Small intestine (tissue), 7 donors: ENCODE measurements around the gene PACRG. TPM values are rescaled to one million over a fixed set of nuclear protein-coding genes. Genes with fewer than 3 reads are reported as not detected.

ENCODE experiments used
- DNase-seq, 2 donors: peaks; one replicate each; pipeline versions ENCODE4 v3.0.0 to v3.0.0-alpha.2; 2013
- FAIRE-seq: peaks from 2 replicates; lab custom pipeline; 2012; peaks lifted over from hg19 to GRCh38; lab: Jason Lieb, UNC
- H3K27ac ChIP-seq, 3 donors: one replicate each; pipeline ENCODE4 v1.5.1; 2013; ENCODE audit warnings: low read length in 2 of 3, mild to moderate bottlenecking in 2 of 3, control low read depth in 1 of 3, inconsistent platforms in 1 of 3, low read depth in 1 of 3, moderate library complexity in 1 of 3
- H3K27me3 ChIP-seq, 3 donors: one replicate each; pipeline ENCODE4 v1.6.1; 2013; ENCODE audit warnings: low read length in 3 of 3, inconsistent platforms in 1 of 3; ENCODE audit not compliant: control insufficient read depth in 3 of 3, insufficient read depth in 3 of 3
- H3K36me3 ChIP-seq, 3 donors: one replicate each; pipeline ENCODE4 v1.6.1; 2013; ENCODE audit warnings: low read length in 3 of 3, inconsistent platforms in 1 of 3, low read depth in 1 of 3, mild to moderate bottlenecking in 1 of 3, moderate library complexity in 1 of 3; ENCODE audit not compliant: control insufficient read depth in 3 of 3, insufficient read depth in 2 of 3
- H3K4me1 ChIP-seq, 3 donors: one replicate each; pipeline ENCODE4 v1.6.1; 2013; ENCODE audit warnings: low read length in 2 of 3, inconsistent platforms in 1 of 3, low read depth in 1 of 3, mild to moderate bottlenecking in 1 of 3, moderate library complexity in 1 of 3; ENCODE audit not compliant: control insufficient read depth in 3 of 3, insufficient read depth in 2 of 3
- H3K4me3 ChIP-seq, 3 donors: one replicate each; pipeline ENCODE4 v1.5.1; 2013; ENCODE audit warnings: low read length in 3 of 3, control low read depth in 1 of 3, inconsistent platforms in 1 of 3, low read depth in 1 of 3, mild to moderate bottlenecking in 1 of 3, moderate library complexity in 1 of 3
- H3K9me3 ChIP-seq, 2 donors: one replicate each; pipeline ENCODE4 v1.6.1; 2013; ENCODE audit warnings: low read depth in 1 of 2, low read length in 1 of 2; ENCODE audit not compliant: control insufficient read depth in 2 of 2, insufficient read depth in 1 of 2
- WGBS, 3 donors: extraction: QIAGEN DNeasy Blood & Tissue Kit; methylation state at CpG; one replicate each; pipeline ENCODE4 v1.1.7; 2013; 5-methylcytosine and 5-hydroxymethylcytosine counted together
- polyA plus RNA-seq, 4 donors: library from polyadenylated mRNA; stranded (reverse) in 3 of 4; unstranded in 1 of 4; fragments of 200-250 nt in 3 of 4; fragments of 120-200 nt in 1 of 4; gene quantifications; one replicate each; pipeline versions ENCODE4 v1.2.1 to v1.2.3, GENCODE V29; 2013
- donor health status: healthy with polysubstance abuse.
- donor health status: control.
- donor health status: control.
- donor health status: Bipolar disorder and iron deficiency.
- donor health status: healthy.

PACRG gene
- polyA plus RNA-seq, 4 donors, result 0.49 to 1.5 TPM; not detected in 2

- H3K27me3 ChIP-seq, result no peaks in the 10 kb centered on the region
- H3K36me3 ChIP-seq, result no peaks in the 10 kb centered on the region
- no peak overlapping the region for H3K27ac ChIP-seq
- no peaks in the 10 kb centered on the region for H3K9me3 ChIP-seq
- no peaks in the 10 kb centered on the region for H3K4me1 ChIP-seq
- WGBS, 3 donors, result 88 to 89% (median 88%) methylated on average over 5 of the region's 5 CpGs
- DNase-seq (no peak), FAIRE-seq (no peak)
- no peak overlapping the region for H3K4me3 ChIP-seq
Measured at GRCh38 chr6:162913206-162913605, 185.4 kb downstream of the PACRG start.

- Histone ChIP-seq H3K4me3 (no peak overlapping the region), H3K27me3 (no peaks in the 10 kb centered on the region), H3K9me3 (peaks cover 0 to 1% of the 10 kb centered on the region in 2 donors), H3K36me3 (no peaks in the 10 kb centered on the region), H3K27ac (no peak overlapping the region), H3K4me1 (no peaks in the 10 kb centered on the region)
- 44 to 89% (median 70%) methylated on average over 1 of the region's 1 CpG for WGBS, 3 donors
- DNase-seq (no peak), FAIRE-seq (no peak)
Measured at GRCh38 chr6:162917506-162917905, 189.7 kb downstream of the PACRG start.

GRCh38 chr6:162921062-162921461 is 193.3 kb downstream of the PACRG start:
- H3K4me3 ChIP-seq, result no peak overlapping the region
- WGBS, 3 donors, result 48 to 80% (median 67%) methylated on average over 6 of the region's 6 CpGs
- peaks cover 0 to 1% of the 10 kb centered on the region in 2 donors for H3K9me3 ChIP-seq
- DNase-seq (no peak), FAIRE-seq (no peak)
- H3K27me3 ChIP-seq, result no peaks in the 10 kb centered on the region
- H3K27ac ChIP-seq, result no peak overlapping the region
- no peaks in the 10 kb centered on the region for H3K4me1 ChIP-seq
- H3K36me3 ChIP-seq, result no peaks in the 10 kb centered on the region

GRCh38 chr6:162921510-162922040 is 193.8 kb downstream of the PACRG start:
- H3K27ac ChIP-seq, result no peak overlapping the region
- H3K4me3 ChIP-seq, result no peak overlapping the region
- FAIRE-seq, result no peak
- peaks cover 0 to 1% of the 10 kb centered on the region in 2 donors for H3K9me3 ChIP-seq
- H3K36me3 ChIP-seq, result no peaks in the 10 kb centered on the region
- no peaks in the 10 kb centered on the region for H3K4me1 ChIP-seq
- DNase-seq, result no peak
- H3K27me3 ChIP-seq, result no peaks in the 10 kb centered on the region
- 60 to 77% (median 76%) methylated on average over 7 of the region's 7 CpGs for WGBS, 3 donors

- FAIRE-seq, result no peak
- WGBS, 3 donors, result 55 to 93% (median 86%) methylated on average over 1 of the region's 1 CpG
- no peak overlapping the region for H3K4me3 ChIP-seq
- H3K36me3 ChIP-seq, result no peaks in the 10 kb centered on the region
- H3K4me1 ChIP-seq, result no peaks in the 10 kb centered on the region
- no peaks in the 10 kb centered on the region for H3K27me3 ChIP-seq
- no peak overlapping the region for H3K27ac ChIP-seq
- DNase-seq, result no peak
- H3K9me3 ChIP-seq, result peaks cover 1 to 3% of the 10 kb centered on the region in 2 donors
Measured at GRCh38 chr6:162922563-162923166, 194.9 kb downstream of the PACRG start.

- FAIRE-seq (no peak), DNase-seq (no peak)
- H3K4me1 ChIP-seq, result no peaks in the 10 kb centered on the region
- H3K9me3 ChIP-seq, result peaks cover 0 to 7% of the 10 kb centered on the region in 2 donors
- no peak overlapping the region for H3K27ac ChIP-seq
- H3K36me3 ChIP-seq, result no peaks in the 10 kb centered on the region
- H3K4me3 ChIP-seq, result no peak overlapping the region
- no peaks in the 10 kb centered on the region for H3K27me3 ChIP-seq
- 19 to 73% (median 33%) methylated on average over 1 of the region's 1 CpG for WGBS, 3 donors
Measured at GRCh38 chr6:162934844-162935243, 207.1 kb downstream of the PACRG start.

GRCh38 chr6:162940426-162940825 is 212.7 kb downstream of the PACRG start:
- 71 to 88% (median 87%) methylated on average over 5 of the region's 5 CpGs for WGBS, 3 donors
- Histone ChIP-seq H3K4me3 (no peak overlapping the region), H3K9me3 (peaks cover 2 to 5% of the 10 kb centered on the region in 2 donors), H3K27ac (no peak overlapping the region), H3K4me1 (peaks cover 0 to 18% (median 0%) of the 10 kb centered on the region in 3 donors), H3K36me3 (no peaks in the 10 kb centered on the region), H3K27me3 (no peaks in the 10 kb centered on the region)
- FAIRE-seq (no peak), DNase-seq (no peak)

GRCh38 chr6:162941128-162941527 is 213.4 kb downstream of the PACRG start:
- DNase-seq, result no peak
- no peak for FAIRE-seq
- 50 to 65% (median 55%) methylated on average over 8 of the region's 8 CpGs for WGBS, 3 donors

More at GRCh38 chr6:162941128-162941527, 213.4 kb downstream of the PACRG start:
- Histone ChIP-seq H3K9me3 (peaks cover 2 to 5% of the 10 kb centered on the region in 2 donors), H3K27me3 (no peaks in the 10 kb centered on the region), H3K4me3 (no peak overlapping the region), H3K4me1 (peaks cover 0 to 18% (median 0%) of the 10 kb centered on the region in 3 donors), H3K27ac (no peak overlapping the region), H3K36me3 (no peaks in the 10 kb centered on the region)
